ENCODE data around the gene RBPJ.
"Not testable (repeated sequence)": the region's sequence is repeated elsewhere in the genome, so short reads cannot be mapped to it uniquely, and the experiment has no call there.

The RBPJ gene

DNA sequence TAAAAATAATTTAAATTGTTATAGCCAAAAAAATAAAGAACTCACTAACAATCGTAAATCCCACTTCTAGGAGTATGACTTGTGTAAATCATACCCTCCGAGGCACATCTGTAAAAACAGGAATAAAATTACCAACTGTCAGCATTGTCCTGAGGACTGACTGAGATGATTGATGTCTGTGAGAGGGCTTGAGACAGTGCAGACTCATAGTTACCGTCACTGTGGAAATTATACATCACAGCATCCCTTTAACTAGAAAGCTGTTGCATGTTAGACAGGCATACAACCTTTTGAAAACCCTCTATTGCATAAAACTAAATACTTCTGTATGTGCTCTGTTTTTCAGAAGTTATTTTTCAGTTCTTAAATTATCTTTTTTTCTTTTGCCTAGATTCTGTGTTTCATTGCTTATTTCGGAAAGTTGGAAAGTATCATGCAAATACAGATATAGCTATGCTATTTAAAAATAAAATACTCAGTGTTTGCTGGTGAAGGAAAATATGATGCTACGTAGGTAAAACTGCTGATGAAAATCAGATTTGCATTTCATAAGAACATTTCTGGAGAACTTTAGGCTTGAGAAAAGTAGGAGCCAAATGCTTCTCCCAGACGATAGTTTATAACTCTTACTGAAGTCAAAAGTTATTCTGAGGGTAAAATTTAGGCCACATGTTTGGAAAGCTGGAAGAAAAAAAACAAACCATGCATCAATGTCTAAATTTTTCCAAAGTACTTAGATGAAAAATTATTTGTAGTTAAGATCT is 13.6 kb upstream of the RBPJ start:
- H3K27ac Mint-ChIP-seq = no peak overlapping the region
- TF ChIP-seq, protein P1, sequence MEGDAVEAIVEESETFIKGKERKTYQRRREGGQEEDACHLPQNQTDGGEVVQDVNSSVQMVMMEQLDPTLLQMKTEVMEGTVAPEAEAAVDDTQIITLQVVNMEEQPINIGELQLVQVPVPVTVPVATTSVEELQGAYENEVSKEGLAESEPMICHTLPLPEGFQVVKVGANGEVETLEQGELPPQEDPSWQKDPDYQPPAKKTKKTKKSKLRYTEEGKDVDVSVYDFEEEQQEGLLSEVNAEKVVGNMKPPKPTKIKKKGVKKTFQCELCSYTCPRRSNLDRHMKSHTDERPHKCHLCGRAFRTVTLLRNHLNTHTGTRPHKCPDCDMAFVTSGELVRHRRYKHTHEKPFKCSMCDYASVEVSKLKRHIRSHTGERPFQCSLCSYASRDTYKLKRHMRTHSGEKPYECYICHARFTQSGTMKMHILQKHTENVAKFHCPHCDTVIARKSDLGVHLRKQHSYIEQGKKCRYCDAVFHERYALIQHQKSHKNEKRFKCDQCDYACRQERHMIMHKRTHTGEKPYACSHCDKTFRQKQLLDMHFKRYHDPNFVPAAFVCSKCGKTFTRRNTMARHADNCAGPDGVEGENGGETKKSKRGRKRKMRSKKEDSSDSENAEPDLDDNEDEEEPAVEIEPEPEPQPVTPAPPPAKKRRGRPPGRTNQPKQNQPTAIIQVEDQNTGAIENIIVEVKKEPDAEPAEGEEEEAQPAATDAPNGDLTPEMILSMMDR (IDR thresholded peaks at IDR 0.05; ENCODE audit: unreplicated experiment in 3 of 3) = no peak
- H3K36me3 Mint-ChIP-seq (ENCODE audit: low read depth) = no peaks in the 10 kb centered on the region
- no peaks in the 10 kb centered on the region for H3K27me3 Mint-ChIP-seq (ENCODE audit: low read depth)
- H3K4me1 Mint-ChIP-seq = peaks cover 4% of the 10 kb centered on the region
- no peak overlapping the region for H3K4me3 Mint-ChIP-seq
- H3K9me3 Mint-ChIP-seq = no peaks in the 10 kb centered on the region

DNA sequence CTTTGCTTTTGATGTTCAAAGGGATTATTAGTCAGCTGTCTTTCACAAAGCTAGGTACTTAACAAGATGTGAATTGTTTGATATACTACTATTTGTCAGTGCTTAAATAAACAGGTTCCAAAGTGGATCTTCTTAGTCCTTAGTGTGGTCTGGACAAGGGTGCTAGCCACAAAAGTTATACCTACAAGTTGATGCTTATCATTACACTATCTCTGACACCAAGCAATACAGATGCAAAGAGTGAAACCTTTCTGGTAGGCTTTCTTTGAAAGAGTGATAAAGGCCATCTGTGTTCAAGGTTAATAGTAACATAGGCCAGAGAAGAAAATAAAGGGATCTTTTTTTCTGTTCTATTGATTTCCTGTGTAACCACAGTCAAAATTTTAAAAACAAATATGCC is 12.2 kb upstream of the RBPJ start:
- Mint-ChIP-seq H3K27ac (no peak overlapping the region), H3K4me3 (no peak overlapping the region), H3K9me3 (no peaks in the 10 kb centered on the region), H3K27me3 (ENCODE audit: low read depth) (no peaks in the 10 kb centered on the region), H3K36me3 (ENCODE audit: low read depth) (no peaks in the 10 kb centered on the region), H3K4me1 (peaks cover 4% of the 10 kb centered on the region)
- TF ChIP-seq, protein P1 (IDR thresholded peaks at IDR 0.05; ENCODE audit: unreplicated experiment in 3 of 3) = no peak

DNA sequence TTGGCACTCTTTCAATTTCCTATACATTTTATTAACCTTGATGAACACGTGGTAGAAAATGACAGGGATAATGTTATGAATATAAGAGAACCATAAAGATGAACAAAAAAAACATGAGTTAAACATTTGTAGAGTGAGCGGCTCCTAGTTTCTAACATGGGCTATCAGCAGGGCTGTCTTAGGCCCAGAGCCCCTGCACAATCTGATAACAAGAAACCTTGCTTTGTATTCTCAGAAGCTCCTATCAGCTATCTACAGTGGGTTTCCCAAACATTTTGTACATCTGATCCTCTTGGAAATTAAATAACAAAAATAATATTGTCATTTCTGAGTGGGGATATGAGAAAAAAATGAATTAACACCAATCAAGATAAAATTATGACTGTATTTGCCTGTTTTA is 10.6 kb upstream of the RBPJ start:
- Mint-ChIP-seq H3K4me3 (no peak overlapping the region), H3K36me3 (ENCODE audit: low read depth) (peaks cover 7% of the 10 kb centered on the region), H3K27ac (no peak overlapping the region), H3K27me3 (ENCODE audit: low read depth) (no peaks in the 10 kb centered on the region), H3K9me3 (peaks cover 8% of the 10 kb centered on the region), H3K4me1 (peaks cover 4% of the 10 kb centered on the region)
- TF ChIP-seq, protein P1 (IDR thresholded peaks at IDR 0.05; ENCODE audit: unreplicated experiment in 3 of 3) = no peak

DNA sequence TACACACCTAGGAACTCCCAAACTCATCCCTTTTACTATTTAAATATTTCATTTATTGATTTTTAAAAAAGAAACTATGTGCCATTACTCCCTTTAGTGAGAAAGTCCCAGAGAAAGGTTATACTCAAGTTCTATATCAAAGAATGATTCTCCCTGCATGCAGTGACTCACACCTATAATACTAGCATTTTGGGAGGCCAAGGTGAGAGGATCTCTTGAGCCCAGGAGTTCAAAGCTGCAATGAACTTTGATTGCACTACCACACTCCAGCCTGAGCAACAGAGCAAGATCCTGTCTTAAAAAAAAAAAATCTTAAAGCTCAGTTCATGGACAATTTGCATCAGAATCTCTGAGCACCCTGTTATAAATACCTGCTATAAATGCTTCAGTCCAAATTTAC is 9.2 kb upstream of the RBPJ start:
- peaks cover 15% of the 10 kb centered on the region for H3K9me3 Mint-ChIP-seq
- TF ChIP-seq, protein P1 (IDR thresholded peaks at IDR 0.05; ENCODE audit: unreplicated experiment in 3 of 3) = no peak
- H3K27me3 Mint-ChIP-seq (ENCODE audit: low read depth) = no peaks in the 10 kb centered on the region
- peaks cover 4% of the 10 kb centered on the region for H3K4me1 Mint-ChIP-seq
- no peak overlapping the region for H3K27ac Mint-ChIP-seq
- no peak overlapping the region for H3K4me3 Mint-ChIP-seq
- H3K36me3 Mint-ChIP-seq (ENCODE audit: low read depth) = peaks cover 9% of the 10 kb centered on the region

DNA sequence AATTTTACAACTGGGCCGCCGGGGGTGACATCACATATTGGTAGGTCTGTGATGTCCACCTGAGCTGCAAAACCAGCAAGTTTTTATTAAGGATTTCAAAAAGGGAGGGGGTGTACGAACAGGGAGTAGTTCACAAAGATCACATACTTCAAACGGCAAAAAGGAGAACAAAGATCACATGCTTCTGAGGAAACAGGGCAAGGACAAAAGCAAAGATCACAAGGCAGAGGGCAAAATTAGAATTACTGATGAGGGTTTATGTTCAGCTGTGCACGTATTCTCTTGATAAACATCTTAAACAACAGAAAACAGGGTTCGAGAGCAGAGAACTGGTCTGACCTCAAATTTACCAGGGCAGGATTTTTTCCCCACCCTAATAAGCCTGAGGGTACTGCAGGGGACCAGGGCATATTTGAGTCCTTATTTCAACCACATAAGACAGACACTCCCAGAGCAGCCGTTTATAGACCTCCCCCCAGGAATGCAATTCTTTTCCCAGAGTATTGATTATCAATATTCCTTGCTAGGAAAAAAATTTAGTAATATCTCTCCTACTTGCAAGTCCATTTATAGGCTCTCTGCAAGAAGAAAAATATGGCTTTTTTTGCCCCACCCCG is 5.4 kb upstream of the RBPJ start:
- H3K4me1 Mint-ChIP-seq = not testable (repeated sequence)

DNA sequence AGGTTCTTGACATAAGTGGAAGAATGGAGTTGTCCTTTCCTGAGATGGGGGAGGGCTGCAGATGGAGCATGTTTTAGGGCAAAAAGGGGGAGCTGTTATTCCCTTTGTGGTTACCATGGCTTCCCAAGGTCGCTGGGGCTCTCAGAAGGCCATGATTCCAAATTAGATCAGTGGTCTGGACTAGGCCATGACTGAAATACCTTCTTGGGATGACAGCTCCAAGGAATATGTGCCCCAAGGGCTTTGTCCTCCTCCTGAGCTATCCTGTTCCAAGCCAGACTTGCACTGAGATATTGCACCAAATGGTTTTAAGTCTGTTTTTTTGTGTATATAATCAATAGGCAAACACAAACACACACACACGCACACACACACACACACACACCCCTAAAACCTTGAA is 3.0 kb upstream of the RBPJ start:
- Mint-ChIP-seq H3K27ac (no peak overlapping the region), H3K36me3 (ENCODE audit: low read depth) (peaks cover 9% of the 10 kb centered on the region), H3K9me3 (peaks cover 22% of the 10 kb centered on the region), H3K4me3 (peak overlapping the region; percentile 94 to 99 (median 95)), H3K4me1 (peaks cover 8% of the 10 kb centered on the region), H3K27me3 (ENCODE audit: low read depth) (no peaks in the 10 kb centered on the region)
- TF ChIP-seq, protein P1 (IDR thresholded peaks at IDR 0.05; ENCODE audit: unreplicated experiment in 3 of 3) = no peak

More for the DNA sequence above, 5.4 kb upstream of the RBPJ start:
- peaks cover 22% of the 10 kb centered on the region for H3K9me3 Mint-ChIP-seq
- H3K4me3 Mint-ChIP-seq; H3K27ac Mint-ChIP-seq; H3K27me3 Mint-ChIP-seq (ENCODE audit: low read depth); H3K36me3 Mint-ChIP-seq (ENCODE audit: low read depth): not testable (repeated sequence)

All from nephron (organoid).